ENCODE results near the gene BNIP2.
"Not testable (repeated sequence)": the region's sequence is repeated elsewhere in the genome, so short reads cannot be mapped to it uniquely, and the experiment has no call there.

The BNIP2 gene

GRCh38 chr15:59699810-59700431 is 10.8 kb upstream of the BNIP2 start:
- H3K27me3 Mint-ChIP-seq: peaks cover 1% of the 10 kb centered on the region

DNA sequence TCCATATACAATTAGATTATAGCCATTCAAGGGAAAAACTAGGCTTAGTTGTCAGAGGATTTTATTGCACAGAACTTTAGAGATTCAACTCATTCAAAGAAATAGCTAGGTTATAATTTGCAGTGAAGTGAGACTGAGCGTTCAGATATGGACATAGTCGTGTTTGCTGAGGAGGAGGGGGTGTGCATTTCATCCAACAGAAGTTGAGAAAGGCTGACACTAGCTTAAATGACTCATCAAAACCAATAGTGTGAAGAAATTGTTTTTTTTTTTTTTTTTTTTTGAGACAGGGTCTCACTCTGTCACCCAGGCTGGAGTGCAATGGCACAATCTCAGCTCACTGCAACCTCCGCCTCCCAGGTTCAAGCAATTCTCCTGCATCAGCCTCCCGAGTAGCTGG is 8.9 kb upstream of the BNIP2 start:
- H3K27me3 Mint-ChIP-seq; H3K27ac Mint-ChIP-seq; H3K36me3 Mint-ChIP-seq; H3K4me3 Mint-ChIP-seq; H3K4me1 Mint-ChIP-seq (ENCODE audit: low read depth); H3K9me3 Mint-ChIP-seq (ENCODE audit: low read depth): not testable (repeated sequence)

More at GRCh38 chr15:59699810-59700431, 10.8 kb upstream of the BNIP2 start:
- Mint-ChIP-seq H3K36me3 (no peaks in the 10 kb centered on the region), H3K9me3 (ENCODE audit: low read depth) (no peaks in the 10 kb centered on the region), H3K4me1 (ENCODE audit: low read depth) (no peaks in the 10 kb centered on the region), H3K27ac (no peak overlapping the region), H3K4me3 (no peak overlapping the region)

DNA sequence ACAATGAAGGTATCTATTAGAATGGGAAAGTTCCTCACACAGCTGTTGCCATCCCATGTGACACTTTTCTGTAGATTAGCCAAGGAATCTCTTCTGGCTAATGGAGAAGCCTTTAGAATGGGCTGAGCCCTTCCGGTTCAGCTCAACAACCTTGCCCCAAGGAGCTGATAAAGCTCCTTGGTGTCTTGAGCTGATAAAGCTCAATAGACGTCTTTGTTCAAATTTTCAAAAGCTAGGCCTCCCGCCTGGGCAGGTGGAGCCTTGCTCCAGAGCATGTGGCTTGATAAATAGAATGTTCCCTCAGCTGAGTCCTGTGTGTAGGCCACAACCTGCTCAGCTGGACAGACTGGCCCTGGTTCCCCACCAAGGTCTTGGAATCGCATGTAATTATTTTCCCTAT is 7.2 kb upstream of the BNIP2 start:
- Mint-ChIP-seq H3K27ac (no peak overlapping the region), H3K4me1 (ENCODE audit: low read depth) (no peaks in the 10 kb centered on the region), H3K4me3 (no peak overlapping the region), H3K9me3 (ENCODE audit: low read depth) (no peaks in the 10 kb centered on the region), H3K36me3 (no peaks in the 10 kb centered on the region), H3K27me3 (peaks cover 1% of the 10 kb centered on the region)

GRCh38 chr15:59694779-59695178 is 5.7 kb upstream of the BNIP2 start:
- peak overlapping the region; percentile 7 for H3K27ac Mint-ChIP-seq
- no peaks in the 10 kb centered on the region for H3K36me3 Mint-ChIP-seq
- H3K9me3 Mint-ChIP-seq (ENCODE audit: low read depth): no peaks in the 10 kb centered on the region
- no peaks in the 10 kb centered on the region for H3K27me3 Mint-ChIP-seq
- no peak overlapping the region for H3K4me3 Mint-ChIP-seq
- peaks cover 8% of the 10 kb centered on the region for H3K4me1 Mint-ChIP-seq (ENCODE audit: low read depth)

- Mint-ChIP-seq H3K9me3 (ENCODE audit: low read depth) (no peaks in the 10 kb centered on the region), H3K36me3 (peaks cover 3% of the 10 kb centered on the region), H3K27ac (peak overlapping the region; percentile 85), H3K27me3 (no peaks in the 10 kb centered on the region), H3K4me3 (peak overlapping the region; percentile 76), H3K4me1 (ENCODE audit: low read depth) (peaks cover 28% of the 10 kb centered on the region)
Observed at GRCh38 chr15:59691194-59691805, 2.2 kb upstream of the BNIP2 start.

DNA sequence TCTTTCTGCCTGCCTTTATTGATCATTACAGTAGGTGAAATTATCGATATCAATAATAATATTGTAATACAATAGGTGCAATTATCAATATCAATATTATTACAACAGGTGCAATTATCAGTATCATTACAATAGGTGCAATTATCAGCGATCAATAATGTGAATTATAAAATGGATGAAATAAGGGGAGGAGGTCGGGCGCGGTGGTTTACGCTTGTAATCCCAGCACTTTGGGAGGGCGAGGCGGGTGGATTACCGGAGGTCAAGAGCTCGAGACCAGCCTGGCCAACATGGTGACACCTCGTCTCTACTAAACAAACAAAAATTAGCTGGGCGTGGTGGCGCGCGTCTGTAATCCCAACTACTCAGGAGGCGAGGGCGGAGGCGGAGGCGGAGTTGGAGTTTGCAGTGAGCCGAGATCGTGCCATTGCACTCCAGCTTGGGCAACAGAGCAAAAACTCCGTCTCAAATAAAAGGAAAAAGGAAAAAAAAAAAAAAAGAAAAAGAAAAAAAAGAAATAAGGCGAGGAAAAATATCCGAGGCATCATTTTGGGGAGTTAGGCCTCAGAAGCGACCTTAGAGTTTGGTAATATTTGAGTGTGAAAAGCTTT is 611 bp upstream of the BNIP2 start:
- H3K36me3 Mint-ChIP-seq: peaks cover 5% of the 10 kb centered on the region
- peak overlapping the region; percentile 91 for H3K27ac Mint-ChIP-seq
- peak overlapping the region; percentile 94 for H3K4me3 Mint-ChIP-seq
- peaks cover 42% of the 10 kb centered on the region for H3K4me1 Mint-ChIP-seq (ENCODE audit: low read depth)
- no peaks in the 10 kb centered on the region for H3K27me3 Mint-ChIP-seq
- H3K9me3 Mint-ChIP-seq (ENCODE audit: low read depth): no peaks in the 10 kb centered on the region

GRCh38 chr15:59688423-59688781 is 718 bp downstream of the BNIP2 start:
- Mint-ChIP-seq H3K4me3 (peak overlapping the region; percentile 94), H3K27ac (peak overlapping the region; percentile 91), H3K27me3 (no peaks in the 10 kb centered on the region), H3K9me3 (ENCODE audit: low read depth) (no peaks in the 10 kb centered on the region), H3K36me3 (peaks cover 5% of the 10 kb centered on the region), H3K4me1 (ENCODE audit: low read depth) (peaks cover 52% of the 10 kb centered on the region)

- Mint-ChIP-seq H3K36me3 (peaks cover 5% of the 10 kb centered on the region), H3K9me3 (ENCODE audit: low read depth) (no peaks in the 10 kb centered on the region), H3K4me1 (ENCODE audit: low read depth) (peaks cover 57% of the 10 kb centered on the region), H3K4me3 (peak overlapping the region; percentile 94), H3K27ac (peak overlapping the region; percentile 91), H3K27me3 (no peaks in the 10 kb centered on the region)
Observed at GRCh38 chr15:59687836-59688235, 1.3 kb downstream of the BNIP2 start.

GRCh38 chr15:59686389-59686788 is 2.7 kb downstream of the BNIP2 start:
- peaks cover 59% of the 10 kb centered on the region for H3K4me1 Mint-ChIP-seq (ENCODE audit: low read depth)
- H3K27ac Mint-ChIP-seq: peak overlapping the region; percentile 86
- no peaks in the 10 kb centered on the region for H3K9me3 Mint-ChIP-seq (ENCODE audit: low read depth)
- H3K36me3 Mint-ChIP-seq: peaks cover 5% of the 10 kb centered on the region
- H3K4me3 Mint-ChIP-seq: peak overlapping the region; percentile 63
- no peaks in the 10 kb centered on the region for H3K27me3 Mint-ChIP-seq

- Mint-ChIP-seq H3K27ac (peak overlapping the region; percentile 86), H3K4me1 (ENCODE audit: low read depth) (peaks cover 55% of the 10 kb centered on the region), H3K36me3 (peaks cover 5% of the 10 kb centered on the region), H3K4me3 (peak overlapping the region; percentile 63), H3K27me3 (no peaks in the 10 kb centered on the region), H3K9me3 (ENCODE audit: low read depth) (no peaks in the 10 kb centered on the region)
Observed at GRCh38 chr15:59685737-59686297, 3.3 kb downstream of the BNIP2 start.

GRCh38 chr15:59680870-59681269 is 8.2 kb downstream of the BNIP2 start:
- peaks cover 30% of the 10 kb centered on the region for H3K4me1 Mint-ChIP-seq (ENCODE audit: low read depth)
- no peak overlapping the region for H3K4me3 Mint-ChIP-seq
- no peaks in the 10 kb centered on the region for H3K27me3 Mint-ChIP-seq
- H3K36me3 Mint-ChIP-seq: peaks cover 2% of the 10 kb centered on the region
- H3K27ac Mint-ChIP-seq: no peak overlapping the region
- no peaks in the 10 kb centered on the region for H3K9me3 Mint-ChIP-seq (ENCODE audit: low read depth)

DNA sequence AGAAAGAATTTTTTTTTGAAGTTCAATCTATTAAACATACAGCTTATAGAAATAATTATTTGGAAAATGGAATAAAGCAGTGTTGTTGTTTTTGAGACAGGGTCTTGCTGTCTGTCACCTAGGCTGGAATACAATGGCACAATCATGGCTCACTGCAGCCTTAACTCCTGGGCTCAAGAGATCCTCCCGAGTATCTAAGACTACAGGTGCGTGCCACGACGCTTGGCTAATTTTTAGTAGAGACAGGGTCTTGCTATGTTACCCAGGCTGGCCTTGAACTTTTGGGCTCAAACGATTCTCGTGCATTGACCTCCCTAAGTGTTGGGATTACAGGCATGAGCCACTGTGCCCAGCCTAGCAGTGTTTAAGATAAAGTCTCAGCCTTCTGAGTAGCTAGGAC is 8.8 kb downstream of the BNIP2 start:
- Mint-ChIP-seq H3K27ac (no peak overlapping the region), H3K4me3 (no peak overlapping the region), H3K27me3 (no peaks in the 10 kb centered on the region), H3K9me3 (ENCODE audit: low read depth) (no peaks in the 10 kb centered on the region), H3K4me1 (ENCODE audit: low read depth) (peaks cover 25% of the 10 kb centered on the region), H3K36me3 (no peaks in the 10 kb centered on the region)

GRCh38 chr15:59678620-59679019 is 10.5 kb downstream of the BNIP2 start:
- Mint-ChIP-seq H3K27me3 (no peaks in the 10 kb centered on the region), H3K27ac (no peak overlapping the region), H3K36me3 (no peaks in the 10 kb centered on the region)

GRCh38 chr15:59678172-59678571 is 10.9 kb downstream of the BNIP2 start:
- H3K9me3 Mint-ChIP-seq (ENCODE audit: low read depth): no peaks in the 10 kb centered on the region
- H3K36me3 Mint-ChIP-seq: no peaks in the 10 kb centered on the region
- peaks cover 9% of the 10 kb centered on the region for H3K4me1 Mint-ChIP-seq (ENCODE audit: low read depth)
- H3K27ac Mint-ChIP-seq: no peak overlapping the region
- H3K27me3 Mint-ChIP-seq: no peaks in the 10 kb centered on the region
- H3K4me3 Mint-ChIP-seq: no peak overlapping the region

More at GRCh38 chr15:59678620-59679019, 10.5 kb downstream of the BNIP2 start:
- Mint-ChIP-seq H3K4me3 (no peak overlapping the region), H3K4me1 (ENCODE audit: low read depth) (peaks cover 11% of the 10 kb centered on the region), H3K9me3 (ENCODE audit: low read depth) (no peaks in the 10 kb centered on the region)

DNA sequence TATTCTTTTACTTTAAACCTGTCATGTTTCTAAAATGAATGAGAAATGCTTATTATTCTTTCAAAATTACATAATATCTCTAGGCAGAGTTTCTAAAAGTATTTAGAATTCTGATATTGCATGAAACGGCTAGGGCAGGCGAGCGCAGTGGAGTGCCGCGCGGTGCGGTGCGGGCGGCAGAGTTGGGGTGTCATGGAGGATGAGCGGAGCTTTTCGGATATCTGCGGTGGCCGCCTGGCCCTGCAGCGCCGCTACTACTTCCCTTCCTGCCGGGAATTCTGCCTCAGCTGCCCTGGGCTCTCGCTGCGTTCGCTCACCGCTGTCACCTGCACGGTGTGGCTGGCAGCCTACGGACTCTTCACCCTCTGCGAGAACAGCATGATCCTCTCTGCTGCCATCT is 12.6 kb downstream of the BNIP2 start:
- Mint-ChIP-seq H3K27me3 (no peaks in the 10 kb centered on the region), H3K27ac (no peak overlapping the region), H3K36me3 (no peaks in the 10 kb centered on the region), H3K9me3 (ENCODE audit: low read depth) (no peaks in the 10 kb centered on the region), H3K4me3 (no peak overlapping the region), H3K4me1 (ENCODE audit: low read depth) (peaks cover 4% of the 10 kb centered on the region)
